Fibroblast of lung (primary cell): Measurements from ENCODE around the gene RNF115. TPM values are rescaled to one million over a fixed set of nuclear protein-coding genes. Genes with fewer than 3 reads are reported as not detected.

Experiments used
- DNase-seq, 2 donors: peaks; one replicate each; pipeline versions ENCODE4 v3.0.0 to v3.0.0-alpha.2; 2010; ENCODE audit warnings: low read depth in 2 of 2
- H2AFZ ChIP-seq: 2 replicates; pipeline ENCODE4 v1.5.1; 2012; ENCODE audit warnings: low read length, control low read depth, inconsistent platforms
- H3K27ac ChIP-seq: 2 replicates; pipeline ENCODE4 v1.5.1; 2011; ENCODE audit warnings: low read length, control low read depth; ENCODE audit not compliant: insufficient read depth
- H3K27me3 ChIP-seq: 2 replicates; pipeline ENCODE4 v1.5.1; 2011; ENCODE audit warnings: mild to moderate bottlenecking, low read length; ENCODE audit not compliant: control insufficient read depth, insufficient read depth
- H3K36me3 ChIP-seq: 2 replicates; pipeline ENCODE4 v1.5.1; 2011; ENCODE audit warnings: low read length; ENCODE audit not compliant: control insufficient read depth, insufficient read depth
- H3K4me1 ChIP-seq: 2 replicates; pipeline ENCODE4 v1.5.1; 2011; ENCODE audit warnings: low read length; ENCODE audit not compliant: control insufficient read depth, insufficient read depth; ENCODE audit errors: extremely low read depth
- H3K4me2 ChIP-seq: 2 replicates; pipeline ENCODE4 v1.5.1; 2011; ENCODE audit warnings: low read length, control low read depth; ENCODE audit not compliant: insufficient read depth; ENCODE audit errors: extremely low read depth
- H3K4me3 ChIP-seq, 4 experiments: fragments of 200-600 bp in 1 of 4; sonication (generic) in 1 of 4; replicated peaks in 1 of 4; 2 replicates each; pipeline ENCODE4 v1.5.1; 2011 to 2016; ENCODE audit warnings: low read length in 4 of 4, low read depth in 3 of 4, mild to moderate bottlenecking in 3 of 4, control low read depth in 2 of 4, inconsistent platforms in 1 of 4, mixed read lengths in 1 of 4; ENCODE audit not compliant: insufficient read depth in 1 of 4; ENCODE audit errors: control extremely low read depth in 1 of 4
- H3K79me2 ChIP-seq: 2 replicates; pipeline ENCODE4 v1.5.1; 2012; ENCODE audit warnings: mild to moderate bottlenecking, low read length, inconsistent platforms; ENCODE audit not compliant: control insufficient read depth, insufficient read depth
- H3K9ac ChIP-seq: 2 replicates; pipeline ENCODE4 v1.5.1; 2011; ENCODE audit warnings: mild to moderate bottlenecking, low read length, control low read depth; ENCODE audit not compliant: insufficient read depth
- H3K9me3 ChIP-seq: 2 replicates; pipeline ENCODE4 v1.5.1; 2012; ENCODE audit warnings: low read depth, low read length; ENCODE audit not compliant: control insufficient read depth, insufficient read depth
- H4K20me1 ChIP-seq: 2 replicates; pipeline ENCODE4 v1.5.1; 2011; ENCODE audit warnings: low read length; ENCODE audit not compliant: control insufficient read depth, insufficient read depth; ENCODE audit errors: extremely low read depth
- CTCF ChIP-seq, 2 donors: IDR thresholded peaks in 1 of 2; conservative IDR thresholded peaks in 1 of 2; 1 replicate in 1 of 2; 2 replicates in 1 of 2; pipeline ENCODE4 v1.5.1; 2011 to 2012; ENCODE audit warnings: low read length in 2 of 2, control low read depth in 1 of 2, inconsistent platforms in 1 of 2, low read depth in 1 of 2, mild to moderate bottlenecking in 1 of 2
- EZH2 ChIP-seq: IDR thresholded peaks from 2 replicates; pipeline ENCODE4 v1.5.1; 2012; ENCODE audit warnings: low read length, control low read depth, mild to moderate bottlenecking; ENCODE audit errors: missing control alignments
- polyA plus RNA-seq, 2 donors: library from polyadenylated mRNA; depleted of rRNA in 1 of 2; stranded (reverse) in 1 of 2; unstranded in 1 of 2; fragments of >200 nt; gene quantifications; 2 replicates each; pipeline ENCODE4 v1.2.1, GENCODE V29; 2011 to 2012; ENCODE audit warnings: missing spikeins in 1 of 2
- total RNA-seq: library from RNA; depleted of rRNA; stranded (reverse); fragments of >200 nt; gene quantifications from 2 replicates; pipeline ENCODE4 v1.2.1, GENCODE V29; 2014

RNF115 gene
- total and polyA plus RNA-seq, 2 donors (not counting 1 experiment from before 2014, with no cell fraction given), result 16.2 to 19.8 TPM

- Histone ChIP-seq H3K4me1 (no peaks in the 10 kb centered on the region), H3K9ac (no peak overlapping the region), H2AFZ (no peak overlapping the region), H3K9me3 (no peaks in the 10 kb centered on the region), H3K27me3 (no peaks in the 10 kb centered on the region), H3K27ac (no peak overlapping the region), H4K20me1 (no peaks in the 10 kb centered on the region), H3K36me3 (no peaks in the 10 kb centered on the region), H3K4me3 (no peak overlapping the region), H3K4me2 (no peak overlapping the region), H3K79me2 (no peaks in the 10 kb centered on the region)
- TF ChIP-seq CTCF (conservative IDR thresholded peaks at IDR 0.05 in 1 of 2, IDR thresholded peaks at IDR 0.05 in 1 of 2; ENCODE audit: low read depth in 1 of 2, low read length in 2 of 2) (no peak), EZH2 (no peak)
- DNase-seq, result peak in 1 of 2 donors; percentile 29
Measured at GRCh38 chr1:145701306-145701862, 122.5 kb downstream of the RNF115 start.

- no peaks in the 10 kb centered on the region for H3K9me3 ChIP-seq
- no peak overlapping the region for H3K4me3 ChIP-seq
- no peaks in the 10 kb centered on the region for H4K20me1 ChIP-seq
- no peak overlapping the region for H3K4me2 ChIP-seq
- H3K27ac ChIP-seq, result no peak overlapping the region
- H3K79me2 ChIP-seq, result no peaks in the 10 kb centered on the region
- no peaks in the 10 kb centered on the region for H3K27me3 ChIP-seq
- H3K4me1 ChIP-seq, result no peaks in the 10 kb centered on the region
- DNase-seq, result no peak
- no peak overlapping the region for H2AFZ ChIP-seq
- H3K36me3 ChIP-seq, result no peaks in the 10 kb centered on the region
- no peak overlapping the region for H3K9ac ChIP-seq
- TF ChIP-seq EZH2, result no peak
- TF ChIP-seq CTCF (conservative IDR thresholded peaks at IDR 0.05 in 1 of 2, IDR thresholded peaks at IDR 0.05 in 1 of 2; ENCODE audit: low read depth in 1 of 2, low read length in 2 of 2), result no peak
Measured at GRCh38 chr1:145696630-145696960, 127.3 kb downstream of the RNF115 start.

- no peaks in the 10 kb centered on the region for H3K79me2 ChIP-seq
- H4K20me1 ChIP-seq, result no peaks in the 10 kb centered on the region
- no peaks in the 10 kb centered on the region for H3K36me3 ChIP-seq
- no peak overlapping the region for H3K9ac ChIP-seq
- H3K27ac ChIP-seq, result no peak overlapping the region
- peaks cover 2% of the 10 kb centered on the region for H3K4me1 ChIP-seq
- no peaks in the 10 kb centered on the region for H3K9me3 ChIP-seq
- no peak overlapping the region for H3K4me3 ChIP-seq
- no peak overlapping the region for H2AFZ ChIP-seq
- DNase-seq, result no peak
- no peak overlapping the region for H3K4me2 ChIP-seq
- TF ChIP-seq CTCF (conservative IDR thresholded peaks at IDR 0.05 in 1 of 2, IDR thresholded peaks at IDR 0.05 in 1 of 2; ENCODE audit: low read depth in 1 of 2, low read length in 2 of 2) (no peak), EZH2 (no peak)
- no peaks in the 10 kb centered on the region for H3K27me3 ChIP-seq
Measured at GRCh38 chr1:145695821-145696629, 127.9 kb downstream of the RNF115 start.
